HG03103 (cell line): ENCODE data around the gene CFB.
"Not testable (repeated sequence)": the region's sequence is repeated elsewhere in the genome, so short reads cannot be mapped to it uniquely, and the experiment has no call there.

Source experiments
- ATAC-seq: cut with Tn5 transposase; IDR thresholded peaks from one replicate; pipeline ENCODE4 v1.9.1; 2021; ENCODE audit warnings: low read depth; ENCODE audit not compliant: unreplicated experiment

Gene CFB

DNA sequence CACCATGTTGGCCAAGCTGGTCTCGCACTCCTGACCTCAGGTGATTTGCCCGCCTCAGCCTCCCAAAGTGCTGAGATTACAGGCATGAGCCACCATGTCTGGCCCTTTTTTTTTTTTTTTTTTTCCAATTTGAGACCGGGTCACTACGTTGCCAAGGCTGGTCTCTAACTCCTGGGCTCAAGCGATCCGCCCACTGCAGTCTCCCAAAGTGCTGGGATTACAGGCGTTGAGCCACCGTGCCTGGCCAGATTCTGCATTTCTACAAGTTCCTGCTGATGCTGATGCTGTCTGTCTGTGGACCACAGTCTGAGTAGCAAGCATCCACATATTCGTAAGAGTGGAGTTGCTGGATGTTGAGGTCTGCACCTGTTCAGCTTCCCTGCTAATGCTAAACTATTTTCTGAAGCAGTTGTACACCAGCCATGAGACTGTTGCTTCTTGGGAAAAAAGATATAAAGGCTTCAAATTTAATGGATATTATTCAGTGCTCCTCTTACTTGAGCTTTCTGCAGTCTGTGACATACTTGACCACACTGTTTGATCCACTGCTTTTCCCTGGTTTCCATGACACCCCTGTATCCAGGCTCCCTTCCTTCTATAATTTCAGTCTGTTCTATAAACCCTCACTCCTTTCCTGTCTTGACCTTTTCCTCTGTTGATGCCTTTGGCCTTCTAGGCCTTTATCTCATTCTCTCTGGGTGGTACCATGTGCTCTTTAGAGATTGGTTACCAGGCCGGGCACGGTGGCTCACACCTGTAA lies 33.9 kb upstream of the CFB start:
- ATAC-seq: no peak

DNA sequence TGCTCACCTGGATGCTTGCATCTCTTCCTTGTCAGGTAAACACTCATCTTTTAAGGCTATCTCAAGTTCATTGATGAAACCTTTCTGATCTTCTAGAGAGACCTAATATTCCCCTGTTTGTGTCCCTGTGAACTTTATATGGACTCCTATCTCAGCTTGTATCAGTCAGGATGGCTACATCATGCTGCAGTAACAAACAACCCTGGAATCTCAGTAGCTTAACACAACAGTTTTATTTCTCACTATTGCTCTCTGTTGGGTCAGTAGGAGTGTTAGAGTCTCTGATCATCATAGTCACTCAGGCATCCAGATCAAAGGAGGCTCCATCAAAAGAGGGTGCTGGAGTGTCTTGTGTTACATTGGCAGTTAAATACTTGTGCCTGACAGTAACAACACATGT lies 30.5 kb upstream of the CFB start:
- ATAC-seq: no peak

- ATAC-seq: no peak
Measured at GRCh38 chr6:31915756-31916155, 30.1 kb upstream of the CFB start.

DNA sequence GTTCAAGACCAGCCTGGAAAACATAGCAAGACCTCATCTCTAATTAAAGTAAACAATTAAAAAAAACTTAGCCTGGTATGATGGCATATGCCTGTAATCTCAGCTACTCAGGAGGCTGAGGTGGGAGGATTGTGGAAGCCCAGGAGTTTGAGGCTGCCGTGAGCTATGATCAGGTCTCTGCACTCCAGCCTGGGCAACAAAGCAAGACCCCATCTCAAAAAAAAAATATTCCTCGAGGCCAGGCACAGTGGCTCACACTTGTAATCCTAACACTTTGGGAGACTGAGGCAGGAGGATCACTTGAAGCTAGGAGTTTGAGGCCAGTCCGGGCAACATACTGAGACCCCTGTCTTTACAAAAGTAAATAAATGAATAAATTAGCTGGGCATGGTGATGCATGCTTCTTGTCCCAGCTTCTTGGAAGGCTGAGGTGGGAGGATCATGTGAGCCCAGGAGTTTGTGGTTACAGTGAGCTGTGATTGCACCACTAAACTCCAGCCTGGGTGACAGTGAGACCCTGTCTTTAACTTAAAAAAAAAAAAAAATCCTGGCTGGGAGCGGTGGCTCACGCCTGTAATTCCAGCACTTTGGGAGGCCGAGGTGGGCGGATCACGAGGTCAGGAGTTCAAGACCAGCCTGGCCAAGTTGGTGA lies 27.7 kb upstream of the CFB start:
- ATAC-seq: no peak

DNA sequence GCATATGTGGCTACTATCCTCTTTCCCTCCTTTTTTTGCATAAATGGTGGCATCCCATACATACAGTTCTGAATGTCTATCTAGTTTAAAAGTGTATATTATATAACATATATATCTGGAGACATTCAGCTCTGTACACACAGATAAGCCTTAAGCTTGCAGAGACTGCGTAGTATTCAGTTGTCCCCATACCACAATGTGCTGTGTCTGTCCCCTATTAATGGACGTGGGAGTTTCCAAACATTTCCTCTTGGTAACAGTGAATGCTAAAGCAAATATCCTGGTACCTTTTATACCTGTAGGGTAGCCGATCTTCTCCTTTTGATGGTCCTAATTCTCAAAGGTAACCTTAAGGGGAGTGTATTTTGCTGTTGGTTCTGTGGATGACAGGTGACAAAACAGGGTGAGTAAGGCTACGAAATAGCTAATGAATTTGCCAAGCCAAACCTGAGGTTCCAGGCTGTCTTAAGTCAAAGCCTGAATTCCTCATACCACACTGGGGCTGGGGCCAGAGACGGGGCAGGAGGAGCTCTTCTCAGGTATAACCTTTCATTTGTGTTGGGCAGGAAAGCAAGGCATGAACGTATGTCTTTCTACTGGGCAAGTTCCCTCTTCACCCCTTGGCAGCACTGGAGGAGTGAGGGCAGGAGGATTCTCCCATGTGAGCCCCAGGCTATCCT lies 26.1 kb upstream of the CFB start:
- no peak for ATAC-seq

- ATAC-seq: no peak
Measured at GRCh38 chr6:31920811-31921210, 25.1 kb upstream of the CFB start.

DNA sequence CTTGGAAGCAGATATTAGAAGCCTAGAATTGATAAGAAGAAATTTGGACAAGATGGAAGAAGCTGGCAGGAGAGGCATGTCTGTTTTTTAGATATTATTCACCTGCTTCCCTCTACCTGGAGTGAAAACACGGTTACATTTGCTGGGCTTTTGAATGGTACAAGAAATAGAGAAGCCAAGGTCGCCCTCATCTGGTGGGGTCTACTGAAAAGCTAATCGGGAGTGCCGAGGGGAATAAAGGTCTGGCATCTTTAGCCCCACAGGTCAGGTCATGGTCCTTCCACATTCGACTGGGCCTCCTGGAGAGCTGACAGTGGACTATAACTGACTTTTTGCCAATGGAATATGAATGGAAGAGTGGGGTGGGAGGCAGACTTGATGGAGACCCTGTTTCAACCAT lies 23.0 kb upstream of the CFB start:
- no peak for ATAC-seq

DNA sequence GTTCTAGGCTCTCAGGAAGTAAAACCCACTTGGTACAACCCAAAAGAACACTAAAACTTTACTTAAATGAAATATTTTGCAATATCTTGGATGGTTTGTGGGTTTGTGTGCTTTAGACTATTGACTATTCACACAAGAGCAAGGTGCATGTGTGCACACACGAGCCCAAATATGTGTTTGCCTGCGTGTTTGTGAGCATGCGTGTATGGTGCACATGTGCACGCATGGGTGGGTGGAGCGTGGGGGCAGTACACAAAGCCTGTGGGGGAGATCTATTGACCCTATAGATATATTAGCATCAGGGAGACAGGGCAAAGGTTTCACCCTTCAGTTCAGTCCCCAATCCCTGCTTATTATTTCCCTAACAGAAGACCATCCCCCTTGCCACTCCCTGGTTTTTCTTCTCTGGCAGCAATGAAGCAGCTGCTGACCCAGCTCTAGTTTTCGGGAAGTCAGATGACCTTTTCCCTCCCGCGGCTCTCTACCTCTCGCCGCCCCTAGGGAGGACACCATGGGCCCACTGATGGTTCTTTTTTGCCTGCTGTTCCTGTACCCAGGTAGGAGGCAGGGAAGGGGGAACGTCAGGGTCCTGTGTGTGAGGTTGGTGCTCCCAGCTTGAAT lies 18.5 kb upstream of the CFB start, which contains the start of gene C2:
C2 (plus strand) TSS at position 476 of the 621 bp plus-strand sequence; CDS start at position 512, 36 bp downstream.
- ATAC-seq: no peak

- no peak for ATAC-seq
Measured at GRCh38 chr6:31927863-31928671, 17.8 kb upstream of the CFB start.

DNA sequence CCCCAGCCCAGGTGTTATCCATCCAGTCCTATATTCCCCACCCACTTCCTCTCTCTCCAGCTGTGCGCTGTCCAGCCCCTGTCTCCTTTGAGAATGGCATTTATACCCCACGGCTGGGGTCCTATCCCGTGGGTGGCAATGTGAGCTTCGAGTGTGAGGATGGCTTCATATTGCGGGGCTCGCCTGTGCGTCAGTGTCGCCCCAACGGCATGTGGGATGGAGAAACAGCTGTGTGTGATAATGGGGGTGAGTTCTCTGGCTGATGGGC lies 17.3 kb upstream of the CFB start:
- ATAC-seq: no peak

DNA sequence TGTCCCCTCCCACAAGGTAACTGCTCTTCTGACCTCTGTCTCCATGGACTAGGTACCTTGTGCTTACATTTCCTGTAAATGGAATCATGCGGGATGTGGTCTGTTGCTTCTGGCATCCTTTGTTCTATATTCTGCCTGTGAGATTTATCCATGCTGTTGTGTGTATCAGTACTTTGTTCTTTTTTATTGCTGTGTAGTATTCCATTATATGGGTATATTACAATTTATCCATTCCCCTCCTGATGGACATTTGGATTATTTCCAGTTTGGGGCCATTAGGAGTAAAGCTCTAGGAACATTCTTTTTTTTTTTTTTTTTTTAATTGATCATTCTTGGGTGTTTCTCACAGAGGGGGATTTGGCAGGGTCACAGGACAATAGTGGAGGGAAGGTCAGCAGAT lies 14.9 kb upstream of the CFB start:
- no peak for ATAC-seq

DNA sequence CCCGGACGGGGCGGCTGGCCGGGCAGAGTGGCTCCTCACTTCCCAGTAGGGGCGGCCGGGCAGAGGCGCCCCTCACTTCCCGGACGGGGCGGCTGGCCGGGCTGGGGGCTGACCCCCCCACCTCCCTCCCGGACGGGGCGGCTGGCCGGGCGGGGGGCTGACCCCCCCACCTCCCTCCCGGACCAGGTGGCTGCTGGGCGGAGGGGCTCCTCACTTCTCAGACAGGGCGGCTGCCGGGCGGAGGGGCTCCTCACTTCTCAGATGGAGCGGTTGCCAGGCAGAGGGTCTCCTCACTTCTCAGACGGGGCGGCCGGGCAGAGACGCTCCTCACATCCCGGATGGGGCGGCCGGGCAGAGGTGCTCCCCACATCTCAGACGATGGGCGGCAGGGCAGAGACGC lies 13.8 kb upstream of the CFB start:
- not testable (repeated sequence) for ATAC-seq

GRCh38 chr6:31933537-31933936 lies 12.4 kb upstream of the CFB start:
- no peak for ATAC-seq

DNA sequence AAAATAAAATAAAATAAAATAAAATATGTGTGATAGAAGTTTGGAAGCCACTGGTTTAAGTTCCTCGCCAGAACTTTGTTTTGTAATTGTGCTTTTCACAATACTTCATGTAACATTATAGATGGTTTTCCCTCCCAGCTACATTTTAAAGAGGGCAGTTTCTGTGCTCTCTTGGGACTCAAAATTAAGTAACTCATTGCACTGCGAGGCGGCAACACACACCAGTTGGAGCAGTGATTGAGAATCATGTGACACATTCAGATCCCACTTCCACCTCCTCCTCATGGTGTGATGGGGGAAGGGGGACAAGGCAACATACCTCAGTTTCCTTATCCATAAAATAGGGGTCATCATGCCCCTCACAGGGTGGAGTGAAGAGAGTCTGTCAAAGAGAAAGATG lies 10.9 kb upstream of the CFB start:
- no peak for ATAC-seq

GRCh38 chr6:31935823-31936222 lies 10.1 kb upstream of the CFB start:
- ATAC-seq: no peak

GRCh38 chr6:31940256-31940664 lies 5.6 kb upstream of the CFB start:
- no peak for ATAC-seq

GRCh38 chr6:31943742-31944141 lies 2.2 kb upstream of the CFB start:
- ATAC-seq: no peak

DNA sequence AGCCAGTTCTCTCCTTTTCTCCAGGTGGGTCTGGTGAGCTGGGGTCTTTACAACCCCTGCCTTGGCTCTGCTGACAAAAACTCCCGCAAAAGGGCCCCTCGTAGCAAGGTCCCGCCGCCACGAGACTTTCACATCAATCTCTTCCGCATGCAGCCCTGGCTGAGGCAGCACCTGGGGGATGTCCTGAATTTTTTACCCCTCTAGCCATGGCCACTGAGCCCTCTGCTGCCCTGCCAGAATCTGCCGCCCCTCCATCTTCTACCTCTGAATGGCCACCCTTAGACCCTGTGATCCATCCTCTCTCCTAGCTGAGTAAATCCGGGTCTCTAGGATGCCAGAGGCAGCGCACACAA lies 765 bp upstream of the CFB start:
- no peak for ATAC-seq

DNA sequence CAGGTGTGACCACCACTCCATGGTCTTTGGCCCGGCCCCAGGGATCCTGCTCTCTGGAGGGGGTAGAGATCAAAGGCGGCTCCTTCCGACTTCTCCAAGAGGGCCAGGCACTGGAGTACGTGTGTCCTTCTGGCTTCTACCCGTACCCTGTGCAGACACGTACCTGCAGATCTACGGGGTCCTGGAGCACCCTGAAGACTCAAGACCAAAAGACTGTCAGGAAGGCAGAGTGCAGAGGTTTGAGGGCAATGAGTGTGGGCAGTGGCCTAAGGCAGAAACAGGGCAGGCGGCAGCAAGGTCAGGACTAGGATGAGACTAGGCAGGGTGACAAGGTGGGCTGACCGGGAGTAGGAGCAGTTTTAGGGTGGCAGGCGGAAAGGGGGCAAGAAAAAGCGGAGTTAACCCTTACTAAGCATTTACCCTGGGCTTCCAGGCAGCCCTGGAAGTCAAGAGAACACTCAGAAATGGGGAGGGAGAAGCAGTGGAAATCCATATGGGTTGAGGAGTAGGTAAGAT lies 533 bp downstream of the CFB start:
- ATAC-seq: no peak

- no peak for ATAC-seq
Measured at GRCh38 chr6:31947070-31947675, 1.3 kb downstream of the CFB start.
